K562 (cell line): ENCODE data around the gene PTPRG. TPM values are rescaled to one million over a fixed set of nuclear protein-coding genes. Genes with fewer than 3 reads are reported as not detected.

Experiments
- ATAC-seq: fragments of 200-7000 bp; cut with Tn5 transposase; 3 replicates; pipeline ENCODE4 v1.9.1; 2020; ENCODE audit warnings: moderate library complexity
- BruUV-seq: library from RNA; stranded (reverse); fragments of 400-500 nt; replicated peaks from 2 replicates; lab custom pipeline; 2021; lab: Mats Ljungman, UMichigan
- CTCF ChIA-PET: fragments of 300-600 bp; formaldehyde crosslinking; extraction: SDS; loops from one replicate; lab custom pipeline; 2021; ENCODE audit warnings: low intra/inter-chr PET ratio; lab: Yijun Ruan, JAX
- POLR2A ChIA-PET: fragments of 300-600, 350-650 bp; sonication (Branson Sonifier 250); formaldehyde crosslinking; extraction: SDS; loops from one replicate; lab custom pipeline; 2021; ENCODE audit warnings: antibody characterized with exemption, inconsistent platforms; lab: Yijun Ruan, JAX
- DNase-seq, 4 experiments: peaks; one replicate each; pipeline versions ENCODE4 v3.0.0 to v3.0.0-alpha.2; 2011 to 2018; ENCODE audit warnings: low spot score in 3 of 4, mixed read lengths in 3 of 4; ENCODE audit errors: extremely low read depth in 1 of 4
- FAIRE-seq: peaks from 2 replicates; lab custom pipeline; 2011; peaks lifted over from hg19 to GRCh38; lab: Jason Lieb, UNC
- H2AFZ ChIP-seq: 2 replicates; pipeline ENCODE4 v1.6.0; 2011; ENCODE audit warnings: low read depth, low read length, control low read depth, inconsistent platforms
- H3K27ac ChIP-seq: fragments of 200-600 bp; 3 replicates; pipeline ENCODE4 v1.8.0; 2011; ENCODE audit warnings: low read depth, mild to moderate bottlenecking, control low read depth, inconsistent platforms, low read length, moderate library complexity, mixed read lengths; ENCODE audit errors: extremely low read depth
- H3K27me3 ChIP-seq, 2 experiments: fragments of 300-600 bp in 1 of 2; 2 replicates in 1 of 2; 3 replicates in 1 of 2; pipeline versions ENCODE4 v1.6.0 to v1.8.0; 2011; ENCODE audit warnings: inconsistent platforms in 2 of 2, low read length in 2 of 2, mild to moderate bottlenecking in 1 of 2, mixed read lengths in 1 of 2, moderate library complexity in 1 of 2; ENCODE audit not compliant: control insufficient read depth in 2 of 2, insufficient read depth in 2 of 2
- H3K36me3 ChIP-seq: fragments of 300-600 bp; 3 replicates; pipeline ENCODE4 v1.8.0; 2011; ENCODE audit warnings: mild to moderate bottlenecking, low read length, inconsistent platforms; ENCODE audit not compliant: control insufficient read depth, insufficient read depth
- H3K4me1 ChIP-seq, 2 experiments: fragments of 200-600 bp in 1 of 2; replicated peaks in 1 of 2; 2 replicates in 1 of 2; 3 replicates in 1 of 2; pipeline versions ENCODE4 v1.5.1 to v1.8.0; 2011; ENCODE audit warnings: inconsistent platforms in 2 of 2, low read length in 2 of 2, mild to moderate bottlenecking in 1 of 2, mixed read lengths in 1 of 2, moderate library complexity in 1 of 2; ENCODE audit not compliant: control insufficient read depth in 2 of 2, insufficient read depth in 2 of 2
- H3K4me2 ChIP-seq: 2 replicates; pipeline ENCODE4 v1.6.1; 2011; ENCODE audit warnings: low read length, control low read depth, inconsistent platforms, mixed read lengths; ENCODE audit not compliant: insufficient read depth
- H3K4me3 ChIP-seq: fragments of 200-600 bp; sonication (generic), shearing (Covaris generic); 2 replicates; pipeline ENCODE4 v1.5.1; 2016; ENCODE audit warnings: control low read depth, inconsistent platforms
- H3K79me2 ChIP-seq: fragments of 200-600 bp; 3 replicates; pipeline ENCODE4 v1.8.0; 2011; ENCODE audit warnings: low read length, inconsistent platforms; ENCODE audit not compliant: control insufficient read depth, insufficient read depth
- H3K9ac ChIP-seq, 2 experiments: 2 replicates each; pipeline versions ENCODE4 v1.6.0 to v1.6.1; 2011; ENCODE audit warnings: low read depth in 2 of 2, low read length in 2 of 2, control low read depth in 1 of 2, inconsistent platforms in 1 of 2, mild to moderate bottlenecking in 1 of 2, mixed read lengths in 1 of 2; ENCODE audit not compliant: insufficient read depth in 1 of 2
- H3K9me1 ChIP-seq: one replicate; pipeline ENCODE4 v1.6.0; 2011; ENCODE audit warnings: inconsistent platforms, mild to moderate bottlenecking, low read length, moderate library complexity; ENCODE audit not compliant: control insufficient read depth, insufficient read depth
- H3K9me3 ChIP-seq: replicated peaks from 2 replicates; pipeline ENCODE4 v1.5.1; 2011; ENCODE audit warnings: low read depth, low read length, inconsistent platforms; ENCODE audit not compliant: control insufficient read depth, insufficient read depth
- H4K20me1 ChIP-seq: replicated peaks from 2 replicates; pipeline ENCODE4 v1.6.1; 2011; ENCODE audit warnings: low read length, inconsistent platforms, mixed read lengths; ENCODE audit not compliant: control insufficient read depth, insufficient read depth
- CBFA2T3 ChIP-seq: fragments of 450-650 bp; IDR thresholded peaks from 2 replicates; pipeline ENCODE4 v1.6.1; 2017
- CCNT2 ChIP-seq: IDR thresholded peaks from 2 replicates; pipeline ENCODE4 v1.6.1; 2011; ENCODE audit warnings: borderline replicate concordance, low read depth, mild to moderate bottlenecking, moderate library complexity, mixed read lengths, low read length; ENCODE audit not compliant: insufficient read length; ENCODE audit errors: extremely low read depth
- GTF2B ChIP-seq: IDR thresholded peaks from 2 replicates; pipeline ENCODE4 v1.6.1; 2011; ENCODE audit not compliant: insufficient read length; ENCODE audit errors: extremely low read depth
- KDM2B ChIP-seq: fragments of 250-450 bp; sonication (Bioruptor Pico); IDR thresholded peaks from 2 replicates; pipeline ENCODE4 v1.8.0; 2021; ENCODE audit warnings: mild to moderate bottlenecking, moderate library complexity
- KDM4B ChIP-seq, 2 experiments: fragments of 450-650 bp in 1 of 2; sonication (generic) in 1 of 2; IDR thresholded peaks; 2 replicates each; pipeline ENCODE4 v1.6.1; 2016 to 2017; ENCODE audit warnings: borderline replicate concordance in 2 of 2, antibody characterized with exemption in 1 of 2, low read depth in 1 of 2, mild to moderate bottlenecking in 1 of 2
- NEUROD1 ChIP-seq: fragments of 150-350 bp; IDR thresholded peaks from 2 replicates; pipeline ENCODE4 v1.6.1; 2014; ENCODE audit warnings: borderline replicate concordance, low read length, low read depth; ENCODE audit not compliant: partially characterized antibody
- PTRF ChIP-seq: fragments of 450-650 bp; IDR thresholded peaks from 2 replicates; pipeline ENCODE4 v1.6.1; 2016; ENCODE audit warnings: mild to moderate bottlenecking, missing genetic modification characterization, missing compliant biosample characterization
- PYGO2 ChIP-seq: fragments of 450-650 bp; IDR thresholded peaks from 2 replicates; pipeline ENCODE4 v1.6.1; 2016; ENCODE audit warnings: mild to moderate bottlenecking, missing genetic modification characterization, moderate library complexity, missing compliant biosample characterization
- SNAPC5 ChIP-seq: fragments of 250-450 bp; sonication (Bioruptor Pico); IDR thresholded peaks from 2 replicates; pipeline ENCODE4 v1.8.0; 2021; ENCODE audit warnings: moderate library complexity, mild to moderate bottlenecking, inconsistent platforms
- SNIP1 ChIP-seq: fragments of 450-650 bp; IDR thresholded peaks from 2 replicates; pipeline ENCODE4 v1.7.1; 2017; ENCODE audit warnings: low read depth, mild to moderate bottlenecking
- THRA ChIP-seq: fragments of 450-650 bp; IDR thresholded peaks from 2 replicates; pipeline ENCODE4 v1.6.1; 2017; ENCODE audit warnings: mild to moderate bottlenecking, moderate library complexity
- ZNF282 ChIP-seq: sonication (generic); formaldehyde crosslinking; IDR thresholded peaks from 2 replicates; pipeline ENCODE4 v1.8.1; 2023; ENCODE audit warnings: missing genetic modification reagents
- ZNF311 ChIP-seq: fragments of 250-450 bp; sonication (Bioruptor Pico); IDR thresholded peaks from 2 replicates; pipeline ENCODE4 v1.4.0; 2020; ENCODE audit warnings: mild to moderate bottlenecking, moderate library complexity
- WGBS: fragments of 100-300 bp; shearing (Covaris generic); methylation state at CpG from one replicate; pipeline ENCODE4 v1.1.6; 2016; ENCODE audit warnings: low coverage, mixed read lengths; ENCODE audit not compliant: insufficient coverage; ENCODE audit errors: missing lambda C conversion rate; 5-methylcytosine and 5-hydroxymethylcytosine counted together
- in situ Hi-C: fragments of 300-500 bp; cut with MboI; formaldehyde crosslinking; loops from 4 replicates; pipeline ENCODE4 v1.15.0; 2018; ENCODE audit warnings: inconsistent platforms, mixed read lengths
- intact Hi-C: fragments of 100-400 bp; cut with micrococcal nuclease; formaldehyde crosslinking; loops from 2 replicates; pipeline ENCODE4 v1.14.2; 2022
- polyA plus RNA-seq, 8 experiments: library from polyadenylated mRNA; depleted of rRNA in 4 of 8; stranded (reverse) in 5 of 8; unstranded in 3 of 8; fragments of >200 nt; fragmentation: Nextera tagmentation in 2 of 8; fragmentation: Illumina TruSeq in 1 of 8; extraction: Ambion mirVana in 2 of 8; extraction: Trizol in 1 of 8; gene quantifications; 2 replicates each; pipeline versions ENCODE4 v1.2.1 to v1.2.3, GENCODE V29; 2011 to 2014; ENCODE audit warnings: inconsistent platforms in 1 of 8, missing spikeins in 1 of 8
- total RNA-seq, 7 experiments: library from RNA; depleted of rRNA in 6 of 7; stranded (reverse); fragments of >200 nt in 6 of 7; fragmentation: Illumina TruSeq in 2 of 7; extraction: Trizol in 2 of 7; gene quantifications; 2 replicates each; pipeline versions ENCODE4 v1.2.1 to v1.2.3, GENCODE V29; 2011 to 2021; ENCODE audit warnings: low replicate concordance in 1 of 7

The PTPRG gene
- total and polyA plus RNA-seq, 9 of the 15 experiments (the other 6 are each of a cell fraction or from before 2014, with no cell fraction given) = 0.16 TPM; not detected in 8

- H3K27ac ChIP-seq = no peak overlapping the region
- no peak for FAIRE-seq
- no peak overlapping the region for H3K9ac ChIP-seq
- POLR2A ChIA-PET = no interaction called here
- in situ Hi-C loops = no loop called here
- intact Hi-C loops = no loop called here
- TF ChIP-seq ZNF311 (no peak), NEUROD1 (no peak), CCNT2 (no peak), GTF2B (no peak), SNIP1 (no peak), PYGO2 (no peak), KDM4B (IDR thresholded peaks at IDR 0.05; ENCODE audit: borderline replicate concordance in 2 of 2, low read depth in 1 of 2) (no peak), ZNF282 (CRISPR knock-in tag) (no peak), PTRF (no peak), CBFA2T3 (no peak), THRA (no peak), KDM2B (no peak), SNAPC5 (no peak)
- TF ChIP-seq, all 486 proteins: peak for 0
- DNase-seq (no peak), ATAC-seq (no peak)
- CTCF ChIA-PET = no interaction called here
- no TSS peak for BruUV-seq
- Histone ChIP-seq H3K79me2 (no peaks in the 10 kb centered on the region), H3K9me1 (no peaks in the 10 kb centered on the region), H3K9me3 (no peaks in the 10 kb centered on the region), H2AFZ (no peak overlapping the region), H3K27me3 (0 out of 5 replicates have a peak, but pooled peaks cover 0 to 5% of the 10 kb centered on the region in 2 experiments), H3K4me2 (no peak overlapping the region), H4K20me1 (no peaks in the 10 kb centered on the region), H3K4me1 (no peaks in the 10 kb centered on the region), H3K36me3 (no peaks in the 10 kb centered on the region), H3K4me3 (no peak overlapping the region)
- WGBS = 0% methylated on average over 4 of the region's 4 CpGs
Measured at GRCh38 chr3:61524933-61525332, 36.4 kb upstream of the PTPRG start.
